Measurements from ENCODE around the gene LGALS7. TPM values are rescaled to one million over a fixed set of nuclear protein-coding genes. Genes with fewer than 3 reads are reported as not detected.
"Not testable (repeated sequence)": the region's sequence is repeated elsewhere in the genome, so short reads cannot be mapped to it uniquely, and the experiment has no call there.

Gene LGALS7
- total RNA-seq, 1 donor from 2014 or later: not detected

- H3K4me1 Mint-ChIP-seq: no peaks in the 10 kb centered on the region
Observed at GRCh38 chr19:38780443-38780842, 7.1 kb upstream of the LGALS7 start.

GRCh38 chr19:38778733-38779132 is 5.4 kb upstream of the LGALS7 start:
- H3K9me3 Mint-ChIP-seq: no peaks in the 10 kb centered on the region
- H3K27ac Mint-ChIP-seq: no peak overlapping the region
- H3K4me3 Mint-ChIP-seq: no peak overlapping the region
- no peak for DNase-seq (ENCODE audit: low spot score in 2 of 2, unreplicated experiment in 2 of 2)
- no peaks in the 10 kb centered on the region for H3K36me3 Mint-ChIP-seq
- no peaks in the 10 kb centered on the region for H3K4me1 Mint-ChIP-seq
- no peak for TF ChIP-seq CTCF (IDR thresholded peaks at IDR 0.05; ENCODE audit: unreplicated experiment)
- no peaks in the 10 kb centered on the region for H3K27me3 Mint-ChIP-seq (ENCODE audit: low read depth)

More at GRCh38 chr19:38780443-38780842, 7.1 kb upstream of the LGALS7 start:
- Mint-ChIP-seq H3K27me3 (ENCODE audit: low read depth) (no peaks in the 10 kb centered on the region), H3K36me3 (no peaks in the 10 kb centered on the region), H3K4me3 (no peak overlapping the region), H3K9me3 (no peaks in the 10 kb centered on the region), H3K27ac (no peak overlapping the region)
- DNase-seq (ENCODE audit: low spot score in 2 of 2, unreplicated experiment in 2 of 2): no peak
- TF ChIP-seq CTCF (IDR thresholded peaks at IDR 0.05; ENCODE audit: unreplicated experiment): no peak

GRCh38 chr19:38774181-38774950 is 1.0 kb upstream of the LGALS7 start:
- Mint-ChIP-seq H3K4me3 (no peak overlapping the region), H3K27me3 (ENCODE audit: low read depth) (no peaks in the 10 kb centered on the region), H3K9me3 (no peaks in the 10 kb centered on the region), H3K36me3 (no peaks in the 10 kb centered on the region), H3K4me1 (no peaks in the 10 kb centered on the region), H3K27ac (no peak overlapping the region)
- no peak for TF ChIP-seq CTCF (IDR thresholded peaks at IDR 0.05; ENCODE audit: unreplicated experiment)
- no peak for DNase-seq (ENCODE audit: low spot score in 2 of 2, unreplicated experiment in 2 of 2)

- H3K4me1 Mint-ChIP-seq; H3K36me3 Mint-ChIP-seq; DNase-seq (ENCODE audit: low spot score in 2 of 2, unreplicated experiment in 2 of 2); H3K9me3 Mint-ChIP-seq; H3K27me3 Mint-ChIP-seq (ENCODE audit: low read depth); H3K4me3 Mint-ChIP-seq; H3K27ac Mint-ChIP-seq: not testable (repeated sequence)
Observed at GRCh38 chr19:38771569-38771968, 1.7 kb downstream of the LGALS7 start.

GRCh38 chr19:38770949-38771275 is 2.4 kb downstream of the LGALS7 start:
- H3K9me3 Mint-ChIP-seq; H3K4me1 Mint-ChIP-seq; H3K27ac Mint-ChIP-seq; H3K27me3 Mint-ChIP-seq (ENCODE audit: low read depth); H3K4me3 Mint-ChIP-seq; DNase-seq (ENCODE audit: low spot score in 2 of 2, unreplicated experiment in 2 of 2); H3K36me3 Mint-ChIP-seq: not testable (repeated sequence)

- H3K36me3 Mint-ChIP-seq; H3K9me3 Mint-ChIP-seq; H3K27ac Mint-ChIP-seq; H3K27me3 Mint-ChIP-seq (ENCODE audit: low read depth); DNase-seq (ENCODE audit: low spot score in 2 of 2, unreplicated experiment in 2 of 2); H3K4me1 Mint-ChIP-seq; H3K4me3 Mint-ChIP-seq: not testable (repeated sequence)
Observed at GRCh38 chr19:38770228-38770948, 2.9 kb downstream of the LGALS7 start.

- TF ChIP-seq CTCF (IDR thresholded peaks at IDR 0.05; ENCODE audit: unreplicated experiment): peak; percentile 99
- no peaks in the 10 kb centered on the region for H3K27me3 Mint-ChIP-seq (ENCODE audit: low read depth)
- H3K36me3 Mint-ChIP-seq: no peaks in the 10 kb centered on the region
- H3K9me3 Mint-ChIP-seq: peaks cover 4% of the 10 kb centered on the region
- DNase-seq (ENCODE audit: low spot score in 2 of 2, unreplicated experiment in 2 of 2): peak; percentile 55 to 87
- no peak overlapping the region for H3K27ac Mint-ChIP-seq
- peak overlapping the region; percentile 4 for H3K4me3 Mint-ChIP-seq
- H3K4me1 Mint-ChIP-seq: no peaks in the 10 kb centered on the region
Observed at GRCh38 chr19:38769635-38770211, 3.6 kb downstream of the LGALS7 start.
